Measurements from ENCODE around the gene SEPSECS. TPM values are rescaled to one million over a fixed set of nuclear protein-coding genes. Genes with fewer than 3 reads are reported as not detected.

Gene SEPSECS
- 10 to 100 TPM; 14.7 to 17.2 TPM for total RNA-seq
- polyA plus RNA-seq (ENCODE audit: insufficient read length in 2 of 2): 10 to 100 TPM in 1 of 2 donors, 1 to 10 TPM in 1; 9.5 to 10.0 TPM
- long read RNA-seq, donor 1: 0 reads
- long read RNA-seq, donor 2, full-length matches to known transcripts: 1 of 1 reads
- long read RNA-seq, donor 2, partial matches to known transcripts: 0 of 1 reads
- long read RNA-seq, donor 2, other reads (novel, unspliced or antisense): 0 of 1 reads
- long read RNA-seq, donor 3: 0 reads
- long read RNA-seq, donor 4, full-length matches to known transcripts: 1 of 1 reads
- long read RNA-seq, donor 4, partial matches to known transcripts: 0 of 1 reads
- long read RNA-seq, donor 4, other reads (novel, unspliced or antisense): 0 of 1 reads

DNA sequence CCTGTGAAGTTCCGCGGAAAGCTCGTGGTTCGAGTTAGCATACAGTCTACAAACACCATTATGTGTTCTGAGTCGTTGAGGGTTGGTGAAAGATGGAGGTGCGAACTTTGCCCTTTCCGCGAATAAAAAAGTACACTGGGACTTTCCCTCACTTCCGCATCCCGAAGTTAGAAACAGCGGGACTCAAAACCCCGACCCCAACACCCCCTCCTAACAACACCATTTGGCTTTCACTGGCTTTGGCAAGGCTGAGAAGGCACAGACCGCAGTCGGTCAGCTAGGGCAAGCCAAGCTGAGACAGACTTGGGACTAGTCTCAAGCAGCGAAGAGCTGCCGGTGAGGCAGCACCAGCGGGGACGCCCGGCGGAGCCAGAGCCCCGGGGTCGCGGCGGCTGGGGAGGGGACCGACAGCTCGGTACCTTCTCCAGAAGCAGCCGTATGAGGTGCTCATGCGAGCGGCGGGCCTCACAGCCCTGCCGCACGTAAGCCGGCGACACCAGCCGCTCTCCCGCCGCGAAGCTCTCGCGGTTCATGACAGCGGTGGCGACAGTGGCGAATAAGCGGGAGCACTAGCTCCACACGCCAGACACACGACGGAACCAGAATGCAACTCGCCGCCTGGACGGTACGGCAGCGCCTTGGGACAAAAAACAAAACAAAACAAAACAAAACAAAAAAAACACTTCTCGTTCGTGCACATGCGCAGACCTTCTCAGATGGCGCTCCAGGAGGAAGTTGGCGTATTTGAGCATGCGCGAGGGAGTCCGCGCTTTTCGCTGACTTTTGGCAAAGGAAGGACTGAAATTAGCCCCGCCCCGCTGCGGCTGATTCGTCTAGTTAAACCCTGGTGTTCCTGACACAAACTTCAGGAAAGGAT is at the start of gene SEPSECS:
TSS of gene SEPSECS (minus strand) at position 613 of the 877 bp plus-strand sequence. CDS start at position 533, 80 bp downstream.
- Histone ChIP-seq H3K4me1 (ENCODE audit: control insufficient read depth, insufficient read depth, low read length) (peaks cover 7% of the 10 kb centered on the region), H3K9me3 (ENCODE audit: control insufficient read depth, insufficient read depth, low read length) (no peaks in the 10 kb centered on the region), H3K36me3 (ENCODE audit: control insufficient read depth, insufficient read depth, low read length) (peaks cover 2% of the 10 kb centered on the region), H3K27ac (ENCODE audit: low read depth, low read length) (peak within 1 kb of the TSS; percentile 96), H3K27me3 (ENCODE audit: control insufficient read depth, insufficient read depth, low read length) (no peaks in the 10 kb centered on the region), H3K4me3 (ENCODE audit: low read depth, low read length) (peak within 1 kb of the TSS; percentile 95)
- peak; percentile 97 to 100 (median 98) for DNase-seq (ENCODE audit: low read depth in 4 of 6, low spot score in 6 of 6)
- under 1% methylated on average over 60 of the region's 66 CpGs for WGBS (ENCODE audit: insufficient coverage)

- Histone ChIP-seq H3K9me3 (ENCODE audit: control insufficient read depth, insufficient read depth, low read length) (no peaks in the 10 kb centered on the region), H3K4me1 (ENCODE audit: control insufficient read depth, insufficient read depth, low read length) (no peaks in the 10 kb centered on the region), H3K27me3 (ENCODE audit: control insufficient read depth, insufficient read depth, low read length) (no peaks in the 10 kb centered on the region), H3K36me3 (ENCODE audit: control insufficient read depth, insufficient read depth, low read length) (no peaks in the 10 kb centered on the region), H3K27ac (ENCODE audit: low read depth, low read length) (no peak overlapping the region), H3K4me3 (ENCODE audit: low read depth, low read length) (no peak overlapping the region)
- WGBS (ENCODE audit: insufficient coverage): no CpG with 5 or more reads among the region's 1 CpG
- DNase-seq (ENCODE audit: low read depth in 4 of 6, low spot score in 6 of 6): no peak
Observed at GRCh38 chr4:25209702-25210101, 49.5 kb upstream of the SEPSECS start.

GRCh38 chr4:25207997-25208396 is 47.7 kb upstream of the SEPSECS start:
- DNase-seq (ENCODE audit: low read depth in 4 of 6, low spot score in 6 of 6): no peak
- Histone ChIP-seq H3K4me1 (ENCODE audit: control insufficient read depth, insufficient read depth, low read length) (no peaks in the 10 kb centered on the region), H3K4me3 (ENCODE audit: low read depth, low read length) (no peak overlapping the region), H3K27ac (ENCODE audit: low read depth, low read length) (no peak overlapping the region), H3K27me3 (ENCODE audit: control insufficient read depth, insufficient read depth, low read length) (no peaks in the 10 kb centered on the region), H3K36me3 (ENCODE audit: control insufficient read depth, insufficient read depth, low read length) (no peaks in the 10 kb centered on the region), H3K9me3 (ENCODE audit: control insufficient read depth, insufficient read depth, low read length) (no peaks in the 10 kb centered on the region)
- WGBS (ENCODE audit: insufficient coverage): no CpG with 5 or more reads among the region's 1 CpG

GRCh38 chr4:25198713-25199112 is 38.5 kb upstream of the SEPSECS start:
- no peaks in the 10 kb centered on the region for H3K9me3 ChIP-seq (ENCODE audit: control insufficient read depth, insufficient read depth, low read length)
- H3K27ac ChIP-seq (ENCODE audit: low read depth, low read length): no peak overlapping the region
- no peaks in the 10 kb centered on the region for H3K4me1 ChIP-seq (ENCODE audit: control insufficient read depth, insufficient read depth, low read length)
- WGBS (ENCODE audit: insufficient coverage): 100% methylated on average over 2 of the region's 2 CpGs
- no peaks in the 10 kb centered on the region for H3K36me3 ChIP-seq (ENCODE audit: control insufficient read depth, insufficient read depth, low read length)
- no peak overlapping the region for H3K4me3 ChIP-seq (ENCODE audit: low read depth, low read length)
- DNase-seq (ENCODE audit: low read depth in 4 of 6, low spot score in 6 of 6): no peak
- H3K27me3 ChIP-seq (ENCODE audit: control insufficient read depth, insufficient read depth, low read length): no peaks in the 10 kb centered on the region

GRCh38 chr4:25190407-25190806 is 30.2 kb upstream of the SEPSECS start:
- H3K36me3 ChIP-seq (ENCODE audit: control insufficient read depth, insufficient read depth, low read length): no peaks in the 10 kb centered on the region
- no peak for DNase-seq (ENCODE audit: low read depth in 4 of 6, low spot score in 6 of 6)
- H3K9me3 ChIP-seq (ENCODE audit: control insufficient read depth, insufficient read depth, low read length): no peaks in the 10 kb centered on the region
- WGBS (ENCODE audit: insufficient coverage): 65% methylated on average over 2 of the region's 2 CpGs
- no peak overlapping the region for H3K4me3 ChIP-seq (ENCODE audit: low read depth, low read length)
- H3K27ac ChIP-seq (ENCODE audit: low read depth, low read length): no peak overlapping the region
- no peaks in the 10 kb centered on the region for H3K27me3 ChIP-seq (ENCODE audit: control insufficient read depth, insufficient read depth, low read length)
- H3K4me1 ChIP-seq (ENCODE audit: control insufficient read depth, insufficient read depth, low read length): no peaks in the 10 kb centered on the region

DNA sequence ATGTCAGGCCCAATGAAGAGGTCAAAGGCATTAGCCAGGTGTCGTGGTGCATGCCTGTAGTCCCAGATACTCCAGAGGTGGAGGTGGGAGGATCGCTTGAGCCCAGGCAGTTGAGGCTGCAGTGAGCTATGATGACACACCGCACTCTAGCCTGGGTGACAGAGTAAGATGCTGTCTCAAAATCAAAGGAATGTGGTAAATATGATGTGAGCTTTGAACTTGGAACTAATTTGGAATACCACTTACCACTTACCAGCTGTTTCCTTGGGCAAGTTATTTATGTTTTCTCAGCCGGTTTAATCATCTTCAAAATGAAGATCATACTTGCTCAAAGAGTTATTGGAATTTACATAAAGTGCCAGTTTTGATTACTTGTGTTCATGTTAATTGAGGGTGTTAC is 23.8 kb upstream of the SEPSECS start:
- Histone ChIP-seq H3K27me3 (ENCODE audit: control insufficient read depth, insufficient read depth, low read length) (no peaks in the 10 kb centered on the region), H3K4me1 (ENCODE audit: control insufficient read depth, insufficient read depth, low read length) (no peaks in the 10 kb centered on the region), H3K27ac (ENCODE audit: low read depth, low read length) (no peak overlapping the region), H3K4me3 (ENCODE audit: low read depth, low read length) (no peak overlapping the region), H3K36me3 (ENCODE audit: control insufficient read depth, insufficient read depth, low read length) (no peaks in the 10 kb centered on the region), H3K9me3 (ENCODE audit: control insufficient read depth, insufficient read depth, low read length) (no peaks in the 10 kb centered on the region)
- DNase-seq (ENCODE audit: low read depth in 4 of 6, low spot score in 6 of 6): no peak
- 90% methylated on average over 2 of the region's 4 CpGs for WGBS (ENCODE audit: insufficient coverage)

- Histone ChIP-seq H3K4me1 (ENCODE audit: control insufficient read depth, insufficient read depth, low read length) (no peaks in the 10 kb centered on the region), H3K27me3 (ENCODE audit: control insufficient read depth, insufficient read depth, low read length) (no peaks in the 10 kb centered on the region), H3K36me3 (ENCODE audit: control insufficient read depth, insufficient read depth, low read length) (no peaks in the 10 kb centered on the region), H3K27ac (ENCODE audit: low read depth, low read length) (no peak overlapping the region), H3K9me3 (ENCODE audit: control insufficient read depth, insufficient read depth, low read length) (no peaks in the 10 kb centered on the region), H3K4me3 (ENCODE audit: low read depth, low read length) (no peak overlapping the region)
- DNase-seq (ENCODE audit: low read depth in 4 of 6, low spot score in 6 of 6): peak in 1 of 6 donors; percentile 31
- 29% methylated on average over 3 of the region's 5 CpGs for WGBS (ENCODE audit: insufficient coverage)
Observed at GRCh38 chr4:25182937-25183336, 22.7 kb upstream of the SEPSECS start.

- Histone ChIP-seq H3K27me3 (ENCODE audit: control insufficient read depth, insufficient read depth, low read length) (no peaks in the 10 kb centered on the region), H3K36me3 (ENCODE audit: control insufficient read depth, insufficient read depth, low read length) (no peaks in the 10 kb centered on the region), H3K4me1 (ENCODE audit: control insufficient read depth, insufficient read depth, low read length) (no peaks in the 10 kb centered on the region), H3K4me3 (ENCODE audit: low read depth, low read length) (no peak overlapping the region), H3K27ac (ENCODE audit: low read depth, low read length) (no peak overlapping the region), H3K9me3 (ENCODE audit: control insufficient read depth, insufficient read depth, low read length) (no peaks in the 10 kb centered on the region)
- 40% methylated on average over 1 of the region's 3 CpGs for WGBS (ENCODE audit: insufficient coverage)
- peak in 2 of 6 donors; percentile 19 to 32 for DNase-seq (ENCODE audit: low read depth in 4 of 6, low spot score in 6 of 6)
Observed at GRCh38 chr4:25180524-25181131, 20.4 kb upstream of the SEPSECS start.

DNA sequence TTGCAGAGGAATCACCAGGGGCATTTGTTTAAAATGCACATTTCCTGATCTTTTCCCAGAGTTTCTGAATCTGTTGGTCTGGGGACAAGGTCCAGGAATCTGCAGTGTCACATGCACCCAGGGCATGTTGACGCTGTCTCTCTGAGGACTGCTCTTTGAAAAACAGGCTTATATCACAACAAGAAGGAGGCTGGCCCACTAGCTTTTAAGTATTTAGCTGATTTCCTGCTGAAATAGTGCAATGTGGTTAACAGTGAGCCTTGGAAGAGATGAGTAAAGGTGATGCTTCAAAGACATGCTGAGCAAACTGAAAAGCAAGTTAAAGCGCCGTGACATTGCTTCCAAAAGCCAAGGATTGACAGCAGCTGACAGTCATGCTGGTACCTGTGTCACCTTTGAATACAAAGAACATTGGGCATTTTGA is 18.6 kb upstream of the SEPSECS start:
- Histone ChIP-seq H3K27ac (ENCODE audit: low read depth, low read length) (no peak overlapping the region), H3K4me1 (ENCODE audit: control insufficient read depth, insufficient read depth, low read length) (no peaks in the 10 kb centered on the region), H3K27me3 (ENCODE audit: control insufficient read depth, insufficient read depth, low read length) (no peaks in the 10 kb centered on the region), H3K9me3 (ENCODE audit: control insufficient read depth, insufficient read depth, low read length) (no peaks in the 10 kb centered on the region), H3K4me3 (ENCODE audit: low read depth, low read length) (no peak overlapping the region), H3K36me3 (ENCODE audit: control insufficient read depth, insufficient read depth, low read length) (no peaks in the 10 kb centered on the region)
- DNase-seq (ENCODE audit: low read depth in 4 of 6, low spot score in 6 of 6): no peak
- 96% methylated on average over 2 of the region's 3 CpGs for WGBS (ENCODE audit: insufficient coverage)
